ENCODE results near the gene NHSL2.
"Not testable (repeated sequence)": the region's sequence is repeated elsewhere in the genome, so short reads cannot be mapped to it uniquely, and the experiment has no call there.

The NHSL2 gene

GRCh38 chrX:71923516-71923915, 12.9 kb downstream of the NHSL2 start:
- DNase-seq (ENCODE audit: low spot score), result no peak

DNA sequence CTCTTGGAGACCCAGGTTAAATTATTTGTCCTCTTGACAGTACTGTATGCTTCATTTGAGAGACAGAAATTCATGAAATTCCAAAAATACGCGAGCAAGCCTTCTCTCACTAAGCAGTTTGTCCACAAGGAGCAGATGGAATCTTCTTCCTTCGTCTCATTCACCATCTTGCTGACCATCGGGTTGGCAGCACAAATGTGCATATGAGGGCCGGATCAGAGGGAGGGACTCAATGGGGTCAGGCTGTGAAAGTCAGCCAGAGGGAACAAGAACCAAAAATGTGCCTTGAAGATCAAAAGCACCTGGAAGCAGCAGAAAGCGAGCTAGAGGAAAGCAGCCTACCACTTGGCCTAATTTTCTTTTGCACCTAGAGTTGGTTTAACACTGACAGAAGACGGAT, 16.4 kb downstream of the NHSL2 start:
- DNase-seq (ENCODE audit: low spot score), result no peak

DNA sequence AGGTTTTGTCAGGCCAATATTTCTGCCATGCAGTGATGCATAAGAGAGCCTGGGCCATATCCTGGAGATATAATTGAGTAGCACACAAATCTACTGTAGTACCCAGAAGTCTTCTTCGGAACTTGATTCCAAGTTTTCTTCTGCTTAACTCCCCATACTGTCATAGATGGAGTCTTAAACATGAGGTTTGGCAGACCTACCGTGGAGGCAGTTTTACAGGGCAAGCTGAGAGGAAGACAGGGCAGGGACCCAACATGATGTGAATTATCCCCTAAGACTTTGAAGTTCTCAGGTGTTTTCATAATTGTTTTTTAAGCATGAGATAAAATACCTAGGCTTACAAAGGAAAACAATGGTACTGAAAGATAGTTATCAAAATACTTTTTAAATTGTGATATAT, 18.2 kb downstream of the NHSL2 start:
- no peak for DNase-seq (ENCODE audit: low spot score)

DNA sequence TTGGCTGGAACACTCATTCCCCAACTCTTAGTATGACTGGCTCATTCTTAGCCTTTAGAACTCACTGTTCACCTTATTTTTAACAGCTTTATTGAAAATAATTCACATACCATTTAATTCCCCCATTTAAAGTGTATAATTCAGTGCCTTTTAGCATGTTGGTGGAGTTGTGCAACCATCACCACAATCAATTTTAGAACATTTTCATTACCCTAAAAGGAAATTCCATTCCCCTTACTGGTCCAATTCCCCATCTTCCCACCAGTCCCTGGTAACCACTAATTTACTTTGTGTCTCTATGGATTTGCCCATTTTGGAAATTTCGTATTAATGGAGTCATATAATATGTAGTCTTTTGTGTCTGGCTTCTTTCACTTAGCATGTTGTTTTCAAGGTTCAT, 19.7 kb downstream of the NHSL2 start:
- no peak for DNase-seq (ENCODE audit: low spot score)

GRCh38 chrX:71935476-71935875, 24.8 kb downstream of the NHSL2 start:
- DNase-seq (ENCODE audit: low spot score), result no peak

- DNase-seq (ENCODE audit: low spot score), result no peak
These were observed 26.0 kb downstream of the NHSL2 start for GRCh38 chrX:71936632-71937031.

DNA sequence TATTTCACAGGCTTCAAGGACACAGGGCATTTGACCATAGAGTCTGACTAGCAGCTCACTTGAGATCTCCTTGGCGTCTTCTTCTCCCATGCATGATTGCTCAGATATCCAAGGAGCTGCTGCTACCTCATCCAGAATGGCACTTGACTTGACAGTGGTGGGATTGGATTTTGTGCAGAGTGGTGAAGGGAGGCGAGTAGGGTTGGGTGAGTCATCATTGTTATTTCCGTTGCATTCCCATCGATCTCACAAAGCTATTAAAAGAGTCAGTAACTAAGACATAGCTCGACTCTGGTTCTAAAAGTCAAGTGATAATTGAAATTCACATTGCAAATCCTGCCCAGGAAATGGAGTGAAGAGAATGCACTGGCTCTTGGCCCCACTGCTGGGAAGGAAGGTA, 27.7 kb downstream of the NHSL2 start:
- no peak for DNase-seq (ENCODE audit: low spot score)

GRCh38 chrX:71941145-71941544, 30.5 kb downstream of the NHSL2 start:
- no peak for DNase-seq (ENCODE audit: low spot score)

GRCh38 chrX:71941776-71942175, 31.1 kb downstream of the NHSL2 start:
- no peak for DNase-seq (ENCODE audit: low spot score)

DNA sequence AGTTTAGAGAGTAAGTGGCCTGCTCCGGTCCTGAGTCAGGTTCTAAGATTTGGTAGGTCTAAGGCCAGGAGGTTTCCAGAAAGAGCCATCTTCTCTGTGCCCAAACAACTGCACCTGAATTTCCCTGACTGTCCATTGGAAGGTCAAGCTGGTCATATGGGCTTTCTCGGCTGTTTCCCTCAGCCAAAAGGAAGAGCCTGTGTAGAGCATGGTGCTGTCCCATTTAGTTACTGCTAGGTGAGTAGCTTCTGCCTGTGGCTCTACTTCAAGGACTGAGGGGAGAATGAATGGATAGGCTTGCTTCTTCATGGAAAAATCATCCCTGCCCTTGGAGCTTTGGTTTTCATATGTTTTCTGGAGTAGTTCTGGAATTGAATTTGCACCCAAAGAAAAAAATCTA, 33.7 kb downstream of the NHSL2 start:
- DNase-seq (ENCODE audit: low spot score), result no peak

DNA sequence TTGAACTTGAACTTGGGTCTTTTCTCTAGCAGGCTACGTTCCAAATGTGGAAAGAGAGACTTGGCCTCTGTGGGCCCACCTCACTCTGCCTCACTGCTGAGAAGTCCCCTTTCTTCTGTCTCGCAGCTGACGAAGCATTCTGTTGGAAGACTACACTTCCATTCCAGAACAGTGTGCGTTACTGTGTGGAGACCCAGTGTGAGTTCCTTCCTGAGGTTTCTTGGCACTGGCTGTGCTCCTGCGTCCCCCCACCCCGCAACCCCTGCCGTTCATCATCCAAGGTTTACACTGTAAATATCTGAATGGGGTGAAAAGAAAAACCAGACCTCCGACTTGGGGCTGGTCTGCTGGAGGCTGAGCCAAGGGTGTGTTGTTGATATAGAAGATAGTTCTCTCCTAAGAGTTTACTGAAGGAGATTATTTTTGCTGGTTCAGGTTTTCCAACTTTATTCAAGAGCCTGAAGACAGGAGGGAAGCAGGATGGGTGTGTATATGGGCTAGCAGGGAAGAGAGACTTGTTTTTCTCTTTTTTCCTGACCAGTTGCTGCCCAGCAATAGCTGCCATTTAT, 34.7 kb downstream of the NHSL2 start:
- DNase-seq (ENCODE audit: low spot score), result no peak

DNA sequence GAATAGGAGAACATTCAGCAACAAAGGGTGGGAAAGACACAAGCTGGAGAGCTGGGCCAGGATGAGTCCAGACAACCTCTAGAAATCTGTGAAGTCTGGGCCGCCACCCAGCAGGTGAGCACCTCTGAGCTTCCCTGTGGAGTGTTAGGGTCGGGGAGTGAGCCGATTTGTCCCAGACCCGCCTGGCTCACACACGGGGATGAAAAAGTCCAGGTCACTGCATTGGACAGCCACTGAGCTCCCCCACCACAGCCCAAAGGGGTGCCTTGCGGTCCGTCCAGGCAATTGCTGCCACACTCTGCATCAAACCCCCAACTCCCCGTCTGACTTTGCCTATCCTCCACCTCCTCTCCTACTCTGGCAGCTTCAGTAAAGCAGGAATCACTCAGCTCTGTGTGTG, 38.7 kb downstream of the NHSL2 start:
- no peak for DNase-seq (ENCODE audit: low spot score)

DNA sequence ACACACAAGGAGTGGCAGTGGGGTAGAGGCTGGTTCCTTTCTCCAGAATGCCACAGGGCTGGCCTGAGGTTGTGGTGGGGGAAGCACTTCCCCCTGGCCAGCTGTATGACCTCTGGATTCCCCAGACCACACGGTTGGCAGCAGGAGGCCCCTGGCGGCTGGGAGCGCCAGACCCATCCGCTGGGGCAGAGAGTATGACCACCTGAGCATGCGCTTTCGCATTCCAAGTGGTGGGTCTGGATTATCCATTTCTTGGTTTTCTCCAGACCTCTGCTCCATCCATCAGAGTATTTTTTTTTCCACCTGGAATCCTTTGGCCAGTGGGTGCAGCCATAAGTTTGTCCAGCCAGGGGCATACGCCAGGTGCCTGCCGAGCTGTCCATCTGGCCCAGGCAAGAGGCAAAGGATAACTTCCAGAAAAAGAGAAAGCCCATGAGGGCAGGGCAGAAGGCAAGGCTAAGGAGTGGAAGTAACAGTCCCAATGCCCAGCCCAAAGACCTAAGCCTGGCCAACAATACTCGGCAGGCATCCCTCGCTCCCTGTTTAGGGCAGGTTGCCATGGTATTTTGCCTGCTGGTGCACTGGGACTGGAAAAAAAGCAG, 39.3 kb downstream of the NHSL2 start:
- no peak for DNase-seq (ENCODE audit: low spot score)

DNA sequence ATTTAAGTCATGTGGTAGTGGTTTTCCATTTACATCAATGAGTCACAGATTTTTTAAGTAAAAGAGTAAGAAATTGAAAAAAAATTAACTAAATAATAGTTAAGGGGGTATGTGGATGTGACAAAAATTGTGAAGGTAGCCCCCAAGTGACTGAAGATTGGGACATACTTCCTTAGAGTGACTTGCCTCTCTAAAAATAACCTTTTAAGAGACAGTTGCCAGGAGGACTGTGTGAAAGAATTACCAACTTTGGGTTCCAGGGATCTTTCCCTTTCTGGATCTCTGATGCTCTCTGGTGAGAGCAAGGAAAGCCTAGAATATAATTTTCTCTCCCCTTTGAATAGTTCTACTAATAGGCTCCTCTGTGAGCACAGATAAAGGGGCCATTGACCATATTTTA, 42.7 kb downstream of the NHSL2 start:
- no peak for DNase-seq (ENCODE audit: low spot score)

DNA sequence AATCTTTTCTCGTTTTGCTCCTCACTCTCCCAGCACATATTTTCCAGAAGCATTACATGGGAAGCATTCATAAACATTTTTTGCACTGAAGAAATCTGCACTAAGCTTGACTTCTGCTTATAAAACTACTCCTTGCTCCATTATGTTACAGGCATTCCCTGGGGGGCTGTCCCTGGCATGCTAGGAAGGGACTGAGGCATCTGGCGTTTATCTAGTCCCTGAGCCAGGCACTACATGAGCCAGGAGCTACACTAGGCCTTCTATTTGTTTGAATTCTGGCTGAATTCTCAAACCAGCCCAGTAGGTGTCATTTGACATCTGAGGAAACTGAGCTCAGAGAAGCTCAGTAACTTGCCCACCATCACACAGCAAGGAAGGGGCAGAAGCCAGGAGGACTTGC, 43.3 kb downstream of the NHSL2 start:
- DNase-seq (ENCODE audit: low spot score), result no peak

- no peak for DNase-seq (ENCODE audit: low spot score)
These were observed 43.8 kb downstream of the NHSL2 start for GRCh38 chrX:71954458-71954857.

DNA sequence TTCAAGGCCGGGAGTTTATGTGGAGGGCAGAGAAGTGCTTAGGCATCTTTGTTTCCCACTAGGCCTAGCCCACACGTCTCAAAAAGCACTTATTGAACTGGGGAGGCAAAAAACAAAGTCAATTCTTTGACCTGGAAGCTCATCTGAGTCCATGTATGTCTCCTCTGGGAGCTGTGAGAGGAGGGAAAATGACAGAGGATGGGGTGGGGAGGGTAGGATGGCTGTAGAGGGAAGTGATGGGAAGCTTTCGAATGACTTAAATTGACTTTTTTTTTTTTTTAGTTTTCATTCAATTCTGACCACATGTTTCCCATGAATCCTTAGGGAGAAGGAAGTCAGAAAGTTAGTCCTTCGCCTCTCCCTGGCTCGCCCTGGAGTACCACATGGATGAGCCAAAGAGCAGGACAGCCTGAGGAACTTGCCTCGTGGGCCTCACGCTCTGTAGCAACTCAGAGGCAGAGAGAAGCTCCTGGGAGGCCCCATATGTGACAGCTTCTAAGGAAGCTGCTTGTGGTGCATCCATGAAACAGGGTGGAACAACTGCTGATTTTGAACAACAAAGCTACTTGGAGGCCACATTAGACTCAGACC, 45.0 kb downstream of the NHSL2 start:
- no peak for DNase-seq (ENCODE audit: low spot score)

GRCh38 chrX:71958281-71958675, 47.6 kb downstream of the NHSL2 start:
- DNase-seq (ENCODE audit: low spot score), result no peak

GRCh38 chrX:71964184-71964583, 53.5 kb downstream of the NHSL2 start:
- DNase-seq (ENCODE audit: low spot score), result not testable (repeated sequence)

DNA sequence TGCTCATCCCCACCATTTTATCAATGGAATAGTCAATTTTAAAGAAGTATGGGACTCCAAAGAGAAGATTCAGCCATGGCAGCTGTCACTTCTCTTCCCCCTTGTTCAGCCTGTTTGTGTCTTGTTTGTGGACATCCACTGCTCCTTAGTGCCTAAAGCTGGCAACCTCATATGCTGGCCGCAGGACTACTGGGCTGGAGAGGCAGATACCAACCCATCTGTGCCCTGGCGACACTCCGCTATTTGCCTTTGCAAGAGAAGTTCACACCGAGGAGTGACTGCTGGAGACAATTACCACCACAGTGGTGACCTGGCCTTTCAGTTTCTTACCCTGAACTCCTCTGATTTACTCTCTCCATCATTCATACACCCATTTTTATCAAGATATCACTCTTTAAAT, 64.3 kb downstream of the NHSL2 start:
- DNase-seq (ENCODE audit: low spot score), result no peak

DNA sequence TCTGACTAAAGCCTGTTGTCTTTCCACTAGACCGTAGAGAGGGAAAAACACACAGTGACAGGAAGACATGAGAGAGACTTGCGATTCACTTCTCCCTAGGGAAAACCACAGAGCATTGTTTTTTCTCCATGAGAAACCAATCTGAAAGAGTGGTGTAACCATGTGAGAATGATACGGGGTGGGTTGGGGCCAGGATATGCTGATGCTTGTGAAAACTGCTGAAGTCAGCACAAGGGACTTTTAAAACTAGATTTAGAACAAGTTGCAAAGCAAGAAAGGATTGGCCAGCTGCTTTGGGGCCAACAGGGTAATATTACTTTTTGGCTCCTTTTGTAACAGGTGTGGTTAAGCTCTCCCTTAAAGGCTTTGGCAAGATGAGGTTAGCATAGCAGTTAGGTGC, 66.1 kb downstream of the NHSL2 start:
- DNase-seq (ENCODE audit: low spot score), result no peak

GRCh38 chrX:71978164-71978563, 67.5 kb downstream of the NHSL2 start:
- DNase-seq (ENCODE audit: low spot score), result no peak

- DNase-seq (ENCODE audit: low spot score), result no peak
These were observed 79.3 kb downstream of the NHSL2 start for GRCh38 chrX:71989768-71990426.

GRCh38 chrX:71990518-71990917, 79.9 kb downstream of the NHSL2 start:
- no peak for DNase-seq (ENCODE audit: low spot score)
